Camera-type eye (tissue), 1 donor: ENCODE results near the gene MYH8. TPM values are rescaled to one million over a fixed set of nuclear protein-coding genes. Genes with fewer than 3 reads are reported as not detected.

Source experiments
- total RNA-seq: library from RNA; depleted of rRNA; stranded (reverse); fragments of >200 nt; gene quantifications from one replicate; pipeline ENCODE4 v1.2.3, GENCODE V29; 2014

MYH8 gene
- total RNA-seq: 63.4 TPM

DNA sequence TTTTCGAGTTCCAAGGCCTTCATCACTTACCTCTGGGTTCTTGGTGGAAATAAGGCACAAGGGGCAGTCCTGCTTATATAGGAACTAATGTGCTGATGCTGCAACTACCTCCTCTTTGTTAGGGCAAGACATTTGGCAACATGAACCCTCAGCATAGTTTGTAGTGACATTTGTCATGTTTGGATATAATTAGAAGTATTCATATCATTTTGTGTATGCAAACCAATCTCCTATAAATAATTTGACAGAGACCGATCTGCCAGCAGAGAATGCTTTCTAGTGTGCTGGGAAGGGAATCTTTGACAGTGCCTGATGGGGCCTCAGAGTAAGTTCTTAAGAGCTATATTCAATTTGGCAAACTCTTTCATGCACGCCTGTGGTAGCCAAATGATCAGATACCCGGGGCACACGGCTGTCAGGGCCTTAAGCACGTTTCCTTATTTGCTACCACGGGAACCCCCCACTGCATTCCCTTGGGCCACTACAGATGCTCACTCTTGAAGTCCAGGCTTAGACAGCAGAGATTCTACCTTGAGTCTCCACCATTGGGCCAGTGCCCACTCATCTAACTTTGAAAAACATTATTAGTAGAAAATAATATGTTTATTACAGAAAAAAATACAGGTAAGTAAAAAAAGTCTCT lies at the start of gene MYH8:
Gene MYH8, minus strand, starts transcription at position 51 of the 643 bp plus-strand sequence. CDS start 1,723 bp downstream, outside the sequence.

GRCh38 chr17:10469459-10469858 lies 47.7 kb upstream of the MYH8 start, which contains the start of gene MYH4:
TSS of gene MYH4 (minus strand) at chr17:10469559. CDS start at chr17:10466745, 2,814 bp downstream.

GRCh38 chr17:10372906-10373305 lies 48.8 kb downstream of the MYH8 start, which contains the start of gene MYH13:
TSS of gene MYH13 (minus strand) at chr17:10373006. CDS start at chr17:10364530, 8,476 bp downstream.

Other genes with a start within 250 kb of the MYH8 start
- 126 TPM for gene GAS7, start 223.3 kb downstream of the MYH8 start, total RNA-seq
- gene MYH13, start 48.9 kb downstream of the MYH8 start, total RNA-seq: 5.9 TPM
- 18.1 TPM for gene MYH4, start 47.6 kb upstream of the MYH8 start, total RNA-seq
- gene MYH1, start 96.6 kb upstream of the MYH8 start, total RNA-seq: 3.8 TPM
- 272 TPM for gene MYH2, start 127.7 kb upstream of the MYH8 start, total RNA-seq
- 774 TPM for gene MYH3, start 235.4 kb upstream of the MYH8 start, total RNA-seq